Transverse colon (tissue), 4 donors: ENCODE results near the gene ATP4B.

ENCODE experiments used
- POLR2A ChIP-seq: fragments of 450-650 bp; IDR thresholded peaks from one replicate; pipeline ENCODE4 v1.6.1; 2016; ENCODE audit warnings: antibody characterized with exemption, mild to moderate bottlenecking, moderate library complexity
- POLR2AphosphoS5 ChIP-seq, 3 donors: sonication (generic); formaldehyde crosslinking; IDR thresholded peaks; one replicate each; pipeline ENCODE4 v1.6.1; 2016; ENCODE audit warnings: antibody characterized with exemption in 3 of 3
- TF ChIP-seq, protein P1 (sequence below), 5 experiments: fragments of 200-600 bp in 3 of 5; fragments of 450-650 bp in 2 of 5; sonication (generic) in 3 of 5; IDR thresholded peaks; 1 replicate in 2 of 5; 2 replicates in 3 of 5; pipeline ENCODE4 v1.5.1; 2016 to 2017; ENCODE audit warnings: antibody characterized with exemption in 5 of 5, inconsistent platforms in 3 of 5, mild to moderate bottlenecking in 2 of 5, moderate library complexity in 1 of 5

DNA sequence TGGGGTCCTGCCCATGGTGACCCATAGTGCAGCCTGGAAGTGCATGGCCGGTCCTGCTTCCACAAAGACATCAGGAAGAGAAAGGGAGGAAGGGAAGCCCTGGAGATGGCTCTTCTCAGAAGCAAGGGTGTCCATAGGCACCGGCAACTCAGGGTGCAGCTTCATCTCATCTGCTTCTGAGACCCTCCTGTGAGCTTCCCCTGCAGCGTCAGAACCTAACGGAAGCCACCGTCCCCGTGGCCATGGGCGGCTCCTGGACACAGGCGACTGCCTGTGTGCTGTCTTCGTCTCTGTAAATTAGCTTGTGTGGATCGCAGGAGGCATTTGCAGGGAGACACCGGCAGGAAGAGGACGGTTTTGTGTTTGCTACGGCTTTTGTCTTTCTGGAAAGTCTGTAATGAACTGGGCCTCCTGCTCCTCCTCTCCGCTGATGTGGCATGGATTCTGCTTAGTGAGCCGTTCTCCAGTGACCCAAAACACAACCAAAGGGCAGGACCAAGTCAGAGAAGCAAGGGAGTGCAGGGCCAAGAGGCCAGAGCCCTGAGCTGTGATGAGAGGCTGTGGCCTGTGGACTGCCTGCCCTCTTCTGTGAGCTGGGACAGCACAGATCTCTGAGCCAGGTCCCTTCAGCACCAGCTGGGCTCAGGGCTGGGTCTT lies 2.5 kb downstream of the ATP4B start:
- no peak for TF ChIP-seq POLR2A
- TF ChIP-seq, protein P1, sequence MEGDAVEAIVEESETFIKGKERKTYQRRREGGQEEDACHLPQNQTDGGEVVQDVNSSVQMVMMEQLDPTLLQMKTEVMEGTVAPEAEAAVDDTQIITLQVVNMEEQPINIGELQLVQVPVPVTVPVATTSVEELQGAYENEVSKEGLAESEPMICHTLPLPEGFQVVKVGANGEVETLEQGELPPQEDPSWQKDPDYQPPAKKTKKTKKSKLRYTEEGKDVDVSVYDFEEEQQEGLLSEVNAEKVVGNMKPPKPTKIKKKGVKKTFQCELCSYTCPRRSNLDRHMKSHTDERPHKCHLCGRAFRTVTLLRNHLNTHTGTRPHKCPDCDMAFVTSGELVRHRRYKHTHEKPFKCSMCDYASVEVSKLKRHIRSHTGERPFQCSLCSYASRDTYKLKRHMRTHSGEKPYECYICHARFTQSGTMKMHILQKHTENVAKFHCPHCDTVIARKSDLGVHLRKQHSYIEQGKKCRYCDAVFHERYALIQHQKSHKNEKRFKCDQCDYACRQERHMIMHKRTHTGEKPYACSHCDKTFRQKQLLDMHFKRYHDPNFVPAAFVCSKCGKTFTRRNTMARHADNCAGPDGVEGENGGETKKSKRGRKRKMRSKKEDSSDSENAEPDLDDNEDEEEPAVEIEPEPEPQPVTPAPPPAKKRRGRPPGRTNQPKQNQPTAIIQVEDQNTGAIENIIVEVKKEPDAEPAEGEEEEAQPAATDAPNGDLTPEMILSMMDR (IDR thresholded peaks at IDR 0.05), result no peak
- TF ChIP-seq POLR2AphosphoS5 (IDR thresholded peaks at IDR 0.05), result no peak
